T-helper 2 cell treated with Interferon-gamma antibody and Interleukin-4, amounts not matched to agents 100 ng/mL and 5 ng/mL, for 36 hours (primary cell): ENCODE measurements around the gene TMEM238. TPM values are rescaled to one million over a fixed set of nuclear protein-coding genes. Genes with fewer than 3 reads are reported as not detected.
"Not testable (repeated sequence)": the region's sequence is repeated elsewhere in the genome, so short reads cannot be mapped to it uniquely, and the experiment has no call there.

ENCODE experiments used
- intact Hi-C: fragments of 100-400 bp; cut with micrococcal nuclease; formaldehyde crosslinking; loops from one replicate; pipeline ENCODE4 v1.15.1; 2023
- total RNA-seq: library from RNA; stranded (reverse); gene quantifications from 2 replicates; pipeline ENCODE4 v1.2.3, GENCODE V29; 2022

The TMEM238 gene
- total RNA-seq, 1 donor from 2014 or later, result 11.7 TPM

- intact Hi-C loops, result no loop called here
Observed at GRCh38 chr19:55344444-55344843, 39.6 kb downstream of the TMEM238 start.

- intact Hi-C loops, result no loop called here
Observed at GRCh38 chr19:55341595-55342531, 42.2 kb downstream of the TMEM238 start.

GRCh38 chr19:55341171-55341588 is 42.9 kb downstream of the TMEM238 start:
- intact Hi-C loops, result no loop called here

GRCh38 chr19:55340784-55341147 is 43.3 kb downstream of the TMEM238 start:
- intact Hi-C loops, result no loop called here

- intact Hi-C loops, result loop anchor here (1.0 kb wide), 6 partner anchors 14 to 81 kb away; partner anchors contain the start of genes COX6B2, HSPBP1, PPP6R1 and RPL28
Observed at GRCh38 chr19:55339889-55340783, 44.0 kb downstream of the TMEM238 start.

- intact Hi-C loops, result loop anchor here (1.0 kb wide), 6 partner anchors 15 to 80 kb away; partner anchors contain the start of genes COX6B2, HSPBP1, PPP6R1 and RPL28
Observed at GRCh38 chr19:55339105-55339888, 44.8 kb downstream of the TMEM238 start, which contains the start of gene KMT5C. Gene KMT5C, plus strand, starts transcription at chr19:55339876. Its CDS starts 2,061 bp downstream, at chr19:55341937.

- intact Hi-C loops, result no loop called here
Observed at GRCh38 chr19:55336101-55336500, 48.0 kb downstream of the TMEM238 start.

GRCh38 chr19:55333870-55334269 is 50.2 kb downstream of the TMEM238 start:
- intact Hi-C loops, result no loop called here

GRCh38 chr19:55329791-55330190 is 54.3 kb downstream of the TMEM238 start:
- intact Hi-C loops, result not testable (repeated sequence)

Other genes starting within 250 kb of the TMEM238 start
- gene TNNT1, start 235.1 kb downstream of the TMEM238 start, total RNA-seq, result 0.34 and 0.48 TPM in 2 replicates
- gene TNNI3, start 226.6 kb downstream of the TMEM238 start, total RNA-seq, result not detected in 2 replicates
- gene DNAAF3, start 217.7 kb downstream of the TMEM238 start, total RNA-seq, result 0.18 TPM in 1 of 2 replicates, not detected in the other
- gene SYT5, start 204.0 kb downstream of the TMEM238 start, total RNA-seq, result not detected in 2 replicates
- gene PTPRH, start 174.8 kb downstream of the TMEM238 start, total RNA-seq, result not detected in 2 replicates
- 9.4 and 9.6 TPM in 2 replicates for gene TMEM86B, start 155.5 kb downstream of the TMEM238 start, total RNA-seq
- gene PPP6R1, start 125.3 kb downstream of the TMEM238 start, total RNA-seq, result 218 and 224 TPM in 2 replicates
- gene HSPBP1, start 104.2 kb downstream of the TMEM238 start, total RNA-seq, result 35.6 and 35.7 TPM in 2 replicates
- 4.9 and 5.3 TPM in 2 replicates for gene BRSK1, start 100.3 kb downstream of the TMEM238 start, total RNA-seq
- gene TMEM150B, start 59.0 kb downstream of the TMEM238 start, total RNA-seq, result 0.39 and 0.89 TPM in 2 replicates
- gene KMT5C, start 44.4 kb downstream of the TMEM238 start, total RNA-seq, result 17.5 and 18.9 TPM in 2 replicates
- 0.45 and 0.64 TPM in 2 replicates for gene COX6B2, start 29.6 kb downstream of the TMEM238 start, total RNA-seq
- gene GARIN5B, start 21.0 kb downstream of the TMEM238 start, total RNA-seq, result not detected in 2 replicates
- 0.55 and 0.61 TPM in 2 replicates for gene IL11, start 13.8 kb downstream of the TMEM238 start, total RNA-seq
- gene TMEM190, start 7.5 kb downstream of the TMEM238 start, total RNA-seq, result not detected in 2 replicates
- gene RPL28, start 1.6 kb upstream of the TMEM238 start, total RNA-seq, result 2,481 and 2,547 TPM in 2 replicates
- 213 and 217 TPM in 2 replicates for gene UBE2S, start 23.5 kb upstream of the TMEM238 start, total RNA-seq
- not detected in 2 replicates for gene SHISA7, start 59.0 kb upstream of the TMEM238 start, total RNA-seq
- 23.2 and 25.3 TPM in 2 replicates for gene ISOC2, start 77.3 kb upstream of the TMEM238 start, total RNA-seq
- gene C19orf85, start 80.5 kb upstream of the TMEM238 start, total RNA-seq, result not detected in 2 replicates
- 6.6 and 10.3 TPM in 2 replicates for gene ZNF628, start 92.3 kb upstream of the TMEM238 start, total RNA-seq
- gene NAT14, start 100.9 kb upstream of the TMEM238 start, total RNA-seq, result 9.3 and 12.3 TPM in 2 replicates
- 0.23 and 0.30 TPM in 2 replicates for gene SSC5D, start 104.1 kb upstream of the TMEM238 start, total RNA-seq
- gene SBK2, start 152.8 kb upstream of the TMEM238 start, total RNA-seq, result not detected in 2 replicates
- not detected in 2 replicates for gene SBK3, start 161.3 kb upstream of the TMEM238 start, total RNA-seq
- gene ZNF579, start 196.6 kb upstream of the TMEM238 start, total RNA-seq, result 6.5 and 6.7 TPM in 2 replicates
- gene FIZ1, start 215.2 kb upstream of the TMEM238 start, total RNA-seq, result 14.4 and 14.7 TPM in 2 replicates
- 21.0 and 21.2 TPM in 2 replicates for gene ZNF524, start 216.0 kb upstream of the TMEM238 start, total RNA-seq
- gene ZNF865, start 221.4 kb upstream of the TMEM238 start, total RNA-seq, result 12.3 and 13.2 TPM in 2 replicates
- 4.9 and 5.0 TPM in 2 replicates for gene ZNF784, start 240.3 kb upstream of the TMEM238 start, total RNA-seq